GM12878 (cell line): ENCODE measurements around the gene SMIM35. TPM values are rescaled to one million over a fixed set of nuclear protein-coding genes. Genes with fewer than 3 reads are reported as not detected.
A peak's percentile ranks its signal among the peaks of the same experiment; 100 is the strongest.

ENCODE experiments used
- ATAC-seq: fragments of 200-7000 bp; cut with Tn5 transposase; 3 replicates; pipeline ENCODE4 v1.9.1; 2020; ENCODE audit warnings: mild to moderate bottlenecking, moderate library complexity
- BruUV-seq: library from RNA; stranded (reverse); fragments of 400-500 nt; replicated peaks from 2 replicates; lab custom pipeline; 2021; lab: Mats Ljungman, UMichigan
- CTCF ChIA-PET: fragments of 300-600 bp; sonication (Branson Sonifier 250); formaldehyde crosslinking; extraction: SDS; loops from one replicate; lab custom pipeline; 2021; ENCODE audit warnings: inconsistent platforms; lab: Yijun Ruan, JAX
- POLR2A ChIA-PET: fragments of 350-600 bp; formaldehyde crosslinking; extraction: SDS; loops from one replicate; lab custom pipeline; 2021; ENCODE audit warnings: inconsistent platforms; lab: Charles Lee
- RAD21 ChIA-PET: fragments of 300-600 bp; sonication (Branson Sonifier 250); formaldehyde crosslinking; loops from one replicate; lab custom pipeline; 2023; ENCODE audit warnings: antibody characterized with exemption; ENCODE audit not compliant: unreplicated experiment; lab: Charles Lee
- SMC1A ChIA-PET: fragments of 300-600 bp; sonication (Branson Sonifier 250); formaldehyde crosslinking; loops from one replicate; lab custom pipeline; 2023; ENCODE audit not compliant: unreplicated experiment, uncharacterized antibody; lab: Charles Lee
- DNase-seq: peaks from one replicate; pipeline ENCODE4 v3.0.0-alpha.2; 2011; ENCODE audit warnings: low read depth, low spot score
- FAIRE-seq: peaks from 3 replicates; lab custom pipeline; 2011; peaks lifted over from hg19 to GRCh38; lab: Jason Lieb, UNC
- H2AFZ ChIP-seq: 2 replicates; pipeline ENCODE4 v1.6.0; 2011; ENCODE audit warnings: low read depth, low read length, control low read depth; ENCODE audit not compliant: control insufficient read depth
- H3K27ac ChIP-seq: 2 replicates; pipeline ENCODE4 v1.5.1; 2011; ENCODE audit warnings: control low read depth; ENCODE audit not compliant: control insufficient read depth, insufficient read depth
- H3K27me3 ChIP-seq, 2 experiments: replicated peaks in 1 of 2; 2 replicates each; pipeline versions ENCODE4 v1.6.0 to v1.6.1; 2011; ENCODE audit warnings: low read length in 1 of 2; ENCODE audit not compliant: control insufficient read depth in 2 of 2, insufficient read depth in 2 of 2
- H3K36me3 ChIP-seq, 2 experiments: 2 replicates each; pipeline ENCODE4 v1.5.1; 2011; ENCODE audit warnings: low read length in 1 of 2; ENCODE audit not compliant: control insufficient read depth in 2 of 2, insufficient read depth in 2 of 2
- H3K4me1 ChIP-seq: 2 replicates; pipeline ENCODE4 v1.6.1; 2011; ENCODE audit warnings: mild to moderate bottlenecking, low read length, moderate library complexity, mixed read lengths; ENCODE audit not compliant: control insufficient read depth, insufficient read depth
- H3K4me2 ChIP-seq: 2 replicates; pipeline ENCODE4 v1.6.0; 2011; ENCODE audit warnings: control low read depth; ENCODE audit not compliant: control insufficient read depth, insufficient read depth
- H3K4me3 ChIP-seq: fragments of 200-600 bp; sonication (generic); 2 replicates; pipeline ENCODE4 v1.5.1; 2016
- H3K79me2 ChIP-seq: 2 replicates; pipeline ENCODE4 v1.6.0; 2011; ENCODE audit warnings: low read length; ENCODE audit not compliant: control insufficient read depth, insufficient read depth
- H3K9ac ChIP-seq: 2 replicates; pipeline ENCODE4 v1.8.0; 2011; ENCODE audit warnings: low read length, control low read depth, mixed read lengths; ENCODE audit not compliant: control insufficient read depth, insufficient read depth
- H3K9me3 ChIP-seq: replicated peaks from 3 replicates; pipeline ENCODE4 v1.5.1; 2011; ENCODE audit warnings: mild to moderate bottlenecking, low read length; ENCODE audit not compliant: control insufficient read depth, insufficient read depth
- H4K20me1 ChIP-seq: 2 replicates; pipeline ENCODE4 v1.6.0; 2011; ENCODE audit not compliant: control insufficient read depth, insufficient read depth
- NR2F1 ChIP-seq: fragments of 450-650 bp; conservative IDR thresholded peaks from 2 replicates; pipeline ENCODE4 v1.6.1; 2017; ENCODE audit warnings: mild to moderate bottlenecking
- TBL1XR1 ChIP-seq: IDR thresholded peaks from 2 replicates; pipeline ENCODE4 v1.6.1; 2012; ENCODE audit warnings: low read depth, low read length, improper control_type of control experiment
- WGBS: methylation state at CpG from one replicate; pipeline ENCODE4 v1.1.6; 2016; ENCODE audit warnings: low lambda C conversion rate; ENCODE audit not compliant: insufficient replicate concordance, insufficient coverage; ENCODE audit errors: missing lambda C conversion rate; 5-methylcytosine and 5-hydroxymethylcytosine counted together
- in situ Hi-C: fragments of 300-500 bp; cut with MboI; formaldehyde crosslinking; loops from 9 replicates; pipeline ENCODE4 v1.14.3; 2018; ENCODE audit warnings: mixed read lengths
- intact Hi-C: fragments of 100-400 bp; cut with micrococcal nuclease; formaldehyde crosslinking; loops from one replicate; pipeline ENCODE4 v1.14.2; 2022; ENCODE audit not compliant: unreplicated experiment
- polyA plus RNA-seq, 11 experiments: library from polyadenylated mRNA; depleted of rRNA in 4 of 11; unstranded in 6 of 11; stranded (reverse) in 5 of 11; fragments of >200 nt; fragmentation: Nextera tagmentation in 4 of 11; fragmentation: Illumina TruSeq in 1 of 11; extraction: Ambion mirVana in 4 of 11; extraction: Trizol in 1 of 11; gene quantifications; 1 replicate in 1 of 11; 2 replicates in 10 of 11; pipeline versions ENCODE4 v1.2.1 to v1.2.3, GENCODE V29; 2011 to 2016; ENCODE audit warnings: inconsistent platforms in 2 of 11, missing spikeins in 2 of 11, low read depth in 1 of 11
- total RNA-seq, 4 experiments: library from RNA; depleted of rRNA in 3 of 4; stranded (reverse); fragments of >200 nt in 3 of 4; fragmentation: Illumina TruSeq in 1 of 4; extraction: Trizol in 1 of 4; gene quantifications; 2 replicates each; pipeline versions ENCODE4 v1.2.1 to v1.2.3, GENCODE V29; 2013 to 2021
- TF ChIP-seq, protein P1 (sequence below), 3 experiments: IDR thresholded peaks in 2 of 3; conservative IDR thresholded peaks in 1 of 3; 2 replicates each; pipeline ENCODE4 v1.5.1; 2011; ENCODE audit warnings: low read depth in 3 of 3, low read length in 3 of 3, mild to moderate bottlenecking in 3 of 3, control low read depth in 2 of 3, moderate library complexity in 2 of 3, inconsistent platforms in 1 of 3, mixed read lengths in 1 of 3; ENCODE audit not compliant: control insufficient read depth in 2 of 3, insufficient read depth in 1 of 3; ENCODE audit errors: extremely low read depth in 1 of 3

Gene SMIM35
- total and polyA plus RNA-seq, 10 of the 15 experiments (the other 5 are each of a cell fraction or from before 2014, with no cell fraction given): 0.02 to 1.1 (median 0.05) TPM; not detected in 5

- Histone ChIP-seq H4K20me1 (no peaks in the 10 kb centered on the region), H3K27ac (no peak overlapping the region), H3K9ac (no peak overlapping the region), H3K36me3 (no peaks in the 10 kb centered on the region), H3K4me2 (no peak overlapping the region), H3K79me2 (no peaks in the 10 kb centered on the region)
- DNase-seq (no peak), FAIRE-seq (no peak)
- CTCF ChIA-PET: no interaction called here
- intact Hi-C loops: no loop called here
- SMC1A ChIA-PET: interaction anchor here (0.5 to 0.6 kb wide), 2 partner anchors 19 to 185 kb away, joined by 3 to 4 read pairs; no protein-coding TSS in a partner anchor
- in situ Hi-C loops: no loop called here
- no peak for TF ChIP-seq TBL1XR1
- TF ChIP-seq, protein P1, sequence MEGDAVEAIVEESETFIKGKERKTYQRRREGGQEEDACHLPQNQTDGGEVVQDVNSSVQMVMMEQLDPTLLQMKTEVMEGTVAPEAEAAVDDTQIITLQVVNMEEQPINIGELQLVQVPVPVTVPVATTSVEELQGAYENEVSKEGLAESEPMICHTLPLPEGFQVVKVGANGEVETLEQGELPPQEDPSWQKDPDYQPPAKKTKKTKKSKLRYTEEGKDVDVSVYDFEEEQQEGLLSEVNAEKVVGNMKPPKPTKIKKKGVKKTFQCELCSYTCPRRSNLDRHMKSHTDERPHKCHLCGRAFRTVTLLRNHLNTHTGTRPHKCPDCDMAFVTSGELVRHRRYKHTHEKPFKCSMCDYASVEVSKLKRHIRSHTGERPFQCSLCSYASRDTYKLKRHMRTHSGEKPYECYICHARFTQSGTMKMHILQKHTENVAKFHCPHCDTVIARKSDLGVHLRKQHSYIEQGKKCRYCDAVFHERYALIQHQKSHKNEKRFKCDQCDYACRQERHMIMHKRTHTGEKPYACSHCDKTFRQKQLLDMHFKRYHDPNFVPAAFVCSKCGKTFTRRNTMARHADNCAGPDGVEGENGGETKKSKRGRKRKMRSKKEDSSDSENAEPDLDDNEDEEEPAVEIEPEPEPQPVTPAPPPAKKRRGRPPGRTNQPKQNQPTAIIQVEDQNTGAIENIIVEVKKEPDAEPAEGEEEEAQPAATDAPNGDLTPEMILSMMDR (IDR thresholded peaks at IDR 0.05 in 2 of 3, conservative IDR thresholded peaks at IDR 0.05 in 1 of 3; ENCODE audit: control insufficient read depth in 2 of 3, extremely low read depth in 1 of 3, insufficient read depth in 1 of 3, low read depth in 3 of 3, low read length in 3 of 3): no peak
- 0 out of 2 replicates have a peak, but pooled peaks have one; percentile 27 for TF ChIP-seq NR2F1
- TF ChIP-seq, all 136 proteins: peak for 1
- Histone ChIP-seq H3K27me3 (no peaks in the 10 kb centered on the region), H3K4me1 (no peaks in the 10 kb centered on the region; the same call in 1 of the 2 replicates), H3K9me3 (peaks cover 4% of the 10 kb centered on the region; the same call in 1 of the 3 replicates), H3K4me3 (no peak overlapping the region), H2AFZ (no peak overlapping the region)
- no peak for ATAC-seq
- ChIA-PET POLR2A (no interaction called here), RAD21 (interaction anchor here (1.0 kb wide), 1 partner anchor 40 kb away, joined by 3 read pairs; no protein-coding TSS in a partner anchor)
- WGBS: 10% methylated on average over 8 of the region's 8 CpGs
- no TSS peak for BruUV-seq
Observed at GRCh38 chr11:118092907-118093571, 6.3 kb upstream of the SMIM35 start.
